Thyroid gland (tissue), 4 donors: ENCODE measurements around the gene VANGL2. TPM values are rescaled to one million over a fixed set of nuclear protein-coding genes. Genes with fewer than 3 reads are reported as not detected.

Experiments
- DNase-seq, 2 donors: peaks; one replicate each; pipeline ENCODE4 v3.0.0-alpha.2; 2019
- H3K27ac ChIP-seq, 3 donors: fragments of 200-600 bp; sonication (generic); 1 replicate in 2 of 3; 2 replicates in 1 of 3; pipeline ENCODE4 v1.5.1; 2016 to 2019; ENCODE audit warnings: mild to moderate bottlenecking in 1 of 3, moderate library complexity in 1 of 3
- H3K27me3 ChIP-seq: fragments of 200-600 bp; sonication (generic); one replicate; pipeline ENCODE4 v1.5.1; 2019
- H3K36me3 ChIP-seq, 2 donors: fragments of 200-600 bp; sonication (generic); one replicate each; pipeline ENCODE4 v1.5.1; 2016 to 2019
- H3K4me1 ChIP-seq, 2 donors: fragments of 200-600 bp; sonication (generic); one replicate each; pipeline ENCODE4 v1.5.1; 2017 to 2019
- H3K4me3 ChIP-seq, 3 donors: fragments of 200-600 bp; sonication (generic); replicated peaks in 1 of 3; 1 replicate in 2 of 3; 2 replicates in 1 of 3; pipeline ENCODE4 v1.5.1; 2016; ENCODE audit warnings: mild to moderate bottlenecking in 1 of 3
- H3K9me3 ChIP-seq: fragments of 200-600 bp; sonication (generic); one replicate; pipeline ENCODE4 v1.5.1; 2017
- POLR2A ChIP-seq, 2 donors: fragments of 450-650 bp; IDR thresholded peaks; one replicate each; pipeline ENCODE4 v1.6.1; 2017; ENCODE audit warnings: antibody characterized with exemption in 2 of 2, mild to moderate bottlenecking in 2 of 2, moderate library complexity in 1 of 2
- WGBS, 2 donors: methylation state at CpG; one replicate each; pipeline ENCODE4 v1.1.5; 2017; 5-methylcytosine and 5-hydroxymethylcytosine counted together
- intact Hi-C: fragments of 100-400 bp; cut with DNase I; formaldehyde crosslinking; loops from one replicate; pipeline ENCODE4 v1.15.1; 2023
- total RNA-seq, 4 donors: library from RNA; depleted of rRNA; stranded (reverse); fragments of >200 nt; gene quantifications; one replicate each; pipeline ENCODE4 v1.2.3, GENCODE V29; 2016
- TF ChIP-seq, protein P1 (sequence below), 6 experiments: fragments of 200-600 bp in 3 of 6; fragments of 450-650 bp in 3 of 6; sonication (generic) in 3 of 6; IDR thresholded peaks; one replicate each; pipeline ENCODE4 v1.5.1; 2016 to 2019; ENCODE audit warnings: antibody characterized with exemption in 6 of 6, mild to moderate bottlenecking in 2 of 6, inconsistent platforms in 1 of 6, moderate library complexity in 1 of 6

VANGL2 gene
- total RNA-seq, 4 donors from 2014 or later: 5.8 to 28.5 (median 7.8) TPM

GRCh38 chr1:160438935-160439334, 38.6 kb downstream of the VANGL2 start:
- H3K4me3 ChIP-seq: no peak overlapping the region
- no peak for TF ChIP-seq POLR2A (IDR thresholded peaks at IDR 0.05)
- TF ChIP-seq, protein P1, sequence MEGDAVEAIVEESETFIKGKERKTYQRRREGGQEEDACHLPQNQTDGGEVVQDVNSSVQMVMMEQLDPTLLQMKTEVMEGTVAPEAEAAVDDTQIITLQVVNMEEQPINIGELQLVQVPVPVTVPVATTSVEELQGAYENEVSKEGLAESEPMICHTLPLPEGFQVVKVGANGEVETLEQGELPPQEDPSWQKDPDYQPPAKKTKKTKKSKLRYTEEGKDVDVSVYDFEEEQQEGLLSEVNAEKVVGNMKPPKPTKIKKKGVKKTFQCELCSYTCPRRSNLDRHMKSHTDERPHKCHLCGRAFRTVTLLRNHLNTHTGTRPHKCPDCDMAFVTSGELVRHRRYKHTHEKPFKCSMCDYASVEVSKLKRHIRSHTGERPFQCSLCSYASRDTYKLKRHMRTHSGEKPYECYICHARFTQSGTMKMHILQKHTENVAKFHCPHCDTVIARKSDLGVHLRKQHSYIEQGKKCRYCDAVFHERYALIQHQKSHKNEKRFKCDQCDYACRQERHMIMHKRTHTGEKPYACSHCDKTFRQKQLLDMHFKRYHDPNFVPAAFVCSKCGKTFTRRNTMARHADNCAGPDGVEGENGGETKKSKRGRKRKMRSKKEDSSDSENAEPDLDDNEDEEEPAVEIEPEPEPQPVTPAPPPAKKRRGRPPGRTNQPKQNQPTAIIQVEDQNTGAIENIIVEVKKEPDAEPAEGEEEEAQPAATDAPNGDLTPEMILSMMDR (IDR thresholded peaks at IDR 0.05): no peak
- H3K27me3 ChIP-seq: no peaks in the 10 kb centered on the region
- no peak for DNase-seq
- H3K4me1 ChIP-seq: no peaks in the 10 kb centered on the region
- H3K9me3 ChIP-seq: no peaks in the 10 kb centered on the region
- WGBS, 2 donors: 87 to 97% methylated on average over 2 of the region's 2 CpGs
- no peak overlapping the region for H3K27ac ChIP-seq
- intact Hi-C loops: no loop called here
- no peaks in the 10 kb centered on the region for H3K36me3 ChIP-seq

DNA sequence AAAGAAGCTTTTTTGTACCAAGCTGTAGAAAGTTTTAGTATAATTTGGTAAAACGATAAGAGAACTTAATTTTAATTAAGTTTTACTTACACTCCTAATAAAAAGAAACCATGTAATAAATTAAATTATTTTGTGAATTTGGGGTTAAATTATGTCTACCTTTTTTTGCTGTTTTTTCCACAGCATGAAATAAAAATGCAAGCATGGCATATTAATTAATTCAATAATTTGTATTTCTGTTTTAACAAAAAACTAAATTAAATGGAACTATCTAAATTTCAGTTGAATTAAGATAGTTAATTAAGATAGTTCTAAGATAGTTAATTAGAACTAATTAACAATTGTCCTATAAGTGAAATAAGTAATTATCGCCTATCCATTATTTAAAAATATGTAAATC, 39.4 kb downstream of the VANGL2 start:
- intact Hi-C loops: no loop called here
- no peak overlapping the region for H3K4me3 ChIP-seq
- DNase-seq: no peak
- no peaks in the 10 kb centered on the region for H3K4me1 ChIP-seq
- no peaks in the 10 kb centered on the region for H3K9me3 ChIP-seq
- no peak for TF ChIP-seq POLR2A (IDR thresholded peaks at IDR 0.05)
- TF ChIP-seq, protein P1 (IDR thresholded peaks at IDR 0.05): no peak
- no peak overlapping the region for H3K27ac ChIP-seq
- H3K36me3 ChIP-seq: no peaks in the 10 kb centered on the region
- no peaks in the 10 kb centered on the region for H3K27me3 ChIP-seq
- 69 to 72% methylated on average over 2 of the region's 2 CpGs for WGBS, 2 donors

GRCh38 chr1:160446945-160447600, 46.7 kb downstream of the VANGL2 start:
- H3K4me1 ChIP-seq: no peaks in the 10 kb centered on the region
- no peaks in the 10 kb centered on the region for H3K9me3 ChIP-seq
- no peak overlapping the region for H3K27ac ChIP-seq
- no peak for DNase-seq
- no peak for TF ChIP-seq POLR2A (IDR thresholded peaks at IDR 0.05)
- TF ChIP-seq, protein P1 (IDR thresholded peaks at IDR 0.05): no peak
- no peaks in the 10 kb centered on the region for H3K27me3 ChIP-seq
- WGBS, 2 donors: 64 to 72% methylated on average over 8 of the region's 8 CpGs
- intact Hi-C loops: no loop called here
- H3K4me3 ChIP-seq: no peak overlapping the region
- no peaks in the 10 kb centered on the region for H3K36me3 ChIP-seq

- Histone ChIP-seq H3K27me3 (no peaks in the 10 kb centered on the region), H3K9me3 (no peaks in the 10 kb centered on the region), H3K27ac (no peak overlapping the region), H3K36me3 (no peaks in the 10 kb centered on the region), H3K4me1 (no peaks in the 10 kb centered on the region), H3K4me3 (no peak overlapping the region)
- TF ChIP-seq POLR2A (IDR thresholded peaks at IDR 0.05): no peak
- TF ChIP-seq, protein P1 (IDR thresholded peaks at IDR 0.05): no peak
- intact Hi-C loops: no loop called here
- 85 to 97% methylated on average over 2 of the region's 2 CpGs for WGBS, 2 donors
- DNase-seq: no peak
These were observed 49.1 kb downstream of the VANGL2 start for GRCh38 chr1:160449494-160449893.

GRCh38 chr1:160451119-160451858, 50.9 kb downstream of the VANGL2 start:
- Histone ChIP-seq H3K4me1 (no peaks in the 10 kb centered on the region), H3K36me3 (no peaks in the 10 kb centered on the region), H3K27ac (no peak overlapping the region), H3K27me3 (no peaks in the 10 kb centered on the region), H3K9me3 (no peaks in the 10 kb centered on the region), H3K4me3 (no peak overlapping the region)
- TF ChIP-seq POLR2A (IDR thresholded peaks at IDR 0.05): no peak
- TF ChIP-seq, protein P1 (IDR thresholded peaks at IDR 0.05): no peak
- 68 to 70% methylated on average over 7 of the region's 7 CpGs for WGBS, 2 donors
- no peak for DNase-seq
- intact Hi-C loops: no loop called here
